ENCODE results near the gene ZBTB20. TPM values are rescaled to one million over a fixed set of nuclear protein-coding genes. Genes with fewer than 3 reads are reported as not detected.
A peak's percentile ranks its signal among the peaks of the same experiment; 100 is the strongest.

Gene ZBTB20
- total and polyA plus RNA-seq, 12 donors = 2.8 to 167 (median 108) TPM

- peaks cover 0 to 32% of the 10 kb centered on the region in 2 donors for H3K4me1 ChIP-seq (replicated peaks in 1 of 2)
- H3K9me3 ChIP-seq (replicated peaks in 1 of 3) = no peaks in the 10 kb centered on the region
- no peak overlapping the region for H3K4me3 ChIP-seq
- 39 to 49% (median 45%) methylated on average over 4 of the region's 4 CpGs for WGBS, 4 donors
- no peaks in the 10 kb centered on the region for H3K27me3 ChIP-seq
- no peak for TF ChIP-seq CTCF (IDR thresholded peaks at IDR 0.05)
- no peak for TF ChIP-seq POLR2A (IDR thresholded peaks at IDR 0.05)
- peaks cover 0 to 11% of the 10 kb centered on the region in 2 donors for H3K36me3 ChIP-seq (replicated peaks in 1 of 2)
- peak overlapping the region in 1 of 5 donors; percentile 69 for H3K27ac ChIP-seq
- intact Hi-C loops (cut with DNase I) = no loop called here
- DNase-seq = no peak
Measured at GRCh38 chr3:114379266-114379665, 767.8 kb downstream of the ZBTB20 start.

- Histone ChIP-seq H3K27me3 (no peaks in the 10 kb centered on the region), H3K9me3 (replicated peaks in 1 of 3) (no peaks in the 10 kb centered on the region), H3K4me3 (no peak overlapping the region), H3K27ac (peak overlapping the region in 2 of 5 donors; percentile 2 to 24), H3K4me1 (replicated peaks in 1 of 2) (peaks cover 0 to 31% of the 10 kb centered on the region in 2 donors), H3K36me3 (replicated peaks in 1 of 2) (peaks cover 0 to 11% of the 10 kb centered on the region in 2 donors)
- TF ChIP-seq POLR2A (IDR thresholded peaks at IDR 0.05) = no peak
- no peak for TF ChIP-seq CTCF (IDR thresholded peaks at IDR 0.05)
- WGBS, 4 donors = 79 to 88% (median 86%) methylated on average over 5 of the region's 5 CpGs
- DNase-seq = no peak
- intact Hi-C loops (cut with DNase I) = no loop called here
Measured at GRCh38 chr3:114378760-114379159, 768.3 kb downstream of the ZBTB20 start.

GRCh38 chr3:114377426-114377825 lies 769.7 kb downstream of the ZBTB20 start:
- Histone ChIP-seq H3K4me3 (no peak overlapping the region), H3K27ac (no peak overlapping the region), H3K4me1 (replicated peaks in 1 of 2) (peaks cover 0 to 28% of the 10 kb centered on the region in 2 donors), H3K36me3 (replicated peaks in 1 of 2) (peaks cover 0 to 11% of the 10 kb centered on the region in 2 donors), H3K27me3 (no peaks in the 10 kb centered on the region), H3K9me3 (replicated peaks in 1 of 3) (no peaks in the 10 kb centered on the region)
- TF ChIP-seq POLR2A (IDR thresholded peaks at IDR 0.05) (no peak), CTCF (IDR thresholded peaks at IDR 0.05) (no peak)
- intact Hi-C loops (cut with DNase I) = no loop called here
- 95 to 97% (median 97%) methylated on average over 4 of the region's 4 CpGs for WGBS, 4 donors
- DNase-seq = no peak

- WGBS, 4 donors = 93 to 98% (median 95%) methylated on average over 8 of the region's 8 CpGs
- TF ChIP-seq CTCF (IDR thresholded peaks at IDR 0.05) (no peak), POLR2A (IDR thresholded peaks at IDR 0.05) (no peak)
- peaks cover 0 to 28% of the 10 kb centered on the region in 2 donors for H3K4me1 ChIP-seq (replicated peaks in 1 of 2)
- intact Hi-C loops (cut with DNase I) = no loop called here
- peaks cover 0 to 11% of the 10 kb centered on the region in 2 donors for H3K36me3 ChIP-seq (replicated peaks in 1 of 2)
- no peak overlapping the region for H3K27ac ChIP-seq
- H3K4me3 ChIP-seq = no peak overlapping the region
- no peaks in the 10 kb centered on the region for H3K27me3 ChIP-seq
- no peak for DNase-seq
- H3K9me3 ChIP-seq (replicated peaks in 1 of 3) = no peaks in the 10 kb centered on the region
Measured at GRCh38 chr3:114376516-114377185, 770.4 kb downstream of the ZBTB20 start.
